ENCODE results near the gene ATXN3.

GRCh38 chr14:92099802-92100201, 6.6 kb downstream of the ATXN3 start:
- TF ChIP-seq CTCF (IDR thresholded peaks at IDR 0.05 in 4 of 5, conservative IDR thresholded peaks at IDR 0.05 in 1 of 5) = no peak
- TF ChIP-seq POLR2A (IDR thresholded peaks at IDR 0.05) = no peak

Data from gastrocnemius medialis (tissue), 4 donors.